ENCODE measurements around the gene SPNS1. TPM values are rescaled to one million over a fixed set of nuclear protein-coding genes. Genes with fewer than 3 reads are reported as not detected.
"Not testable (repeated sequence)": the region's sequence is repeated elsewhere in the genome, so short reads cannot be mapped to it uniquely, and the experiment has no call there.

Gene SPNS1, protein sequence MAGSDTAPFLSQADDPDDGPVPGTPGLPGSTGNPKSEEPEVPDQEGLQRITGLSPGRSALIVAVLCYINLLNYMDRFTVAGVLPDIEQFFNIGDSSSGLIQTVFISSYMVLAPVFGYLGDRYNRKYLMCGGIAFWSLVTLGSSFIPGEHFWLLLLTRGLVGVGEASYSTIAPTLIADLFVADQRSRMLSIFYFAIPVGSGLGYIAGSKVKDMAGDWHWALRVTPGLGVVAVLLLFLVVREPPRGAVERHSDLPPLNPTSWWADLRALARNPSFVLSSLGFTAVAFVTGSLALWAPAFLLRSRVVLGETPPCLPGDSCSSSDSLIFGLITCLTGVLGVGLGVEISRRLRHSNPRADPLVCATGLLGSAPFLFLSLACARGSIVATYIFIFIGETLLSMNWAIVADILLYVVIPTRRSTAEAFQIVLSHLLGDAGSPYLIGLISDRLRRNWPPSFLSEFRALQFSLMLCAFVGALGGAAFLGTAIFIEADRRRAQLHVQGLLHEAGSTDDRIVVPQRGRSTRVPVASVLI
- total RNA-seq, result 59.3 TPM

DNA sequence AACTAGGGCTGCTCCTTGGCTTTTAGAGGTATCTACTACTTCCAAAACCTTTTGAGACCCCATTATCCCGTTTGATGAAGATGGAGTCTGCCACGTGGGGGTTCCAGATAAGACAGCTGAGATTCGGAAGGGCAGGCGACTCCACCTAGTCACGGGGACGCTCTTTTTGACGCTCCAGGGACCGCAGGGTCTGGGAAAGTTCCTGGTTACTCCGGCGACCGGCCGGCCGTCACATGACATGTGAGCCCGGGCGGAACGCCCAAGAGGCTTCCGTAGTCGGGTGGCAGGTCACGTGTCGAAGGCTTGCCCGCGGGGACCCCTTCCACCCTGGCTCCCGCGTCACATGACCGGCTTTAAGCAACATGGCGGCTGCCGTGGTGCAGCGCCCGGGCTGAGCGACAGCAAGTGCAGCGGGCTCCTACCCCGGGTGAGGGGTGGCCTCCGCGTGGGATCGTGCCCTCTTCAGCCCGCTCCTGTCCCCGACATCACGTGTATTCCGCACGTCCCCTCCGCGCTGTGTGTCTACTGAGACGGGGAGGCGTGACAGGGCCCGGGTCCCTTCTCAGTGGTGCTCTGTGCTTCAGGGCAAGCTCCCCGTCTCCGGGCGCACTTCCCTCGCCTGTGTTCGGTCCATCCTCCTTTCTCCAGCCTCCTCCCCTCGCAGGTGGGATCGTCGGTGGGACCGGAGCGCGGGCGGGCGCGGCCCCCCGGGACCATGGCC lies at the start of gene SPNS1:
SPNS1 (plus strand) TSS at position 342 of the 721 bp plus-strand sequence; CDS start at position 716, 374 bp downstream.
- peak within 1 kb of the TSS; percentile 90 to 93 for H3K4me3 ChIP-seq
- H3K27me3 ChIP-seq, result no peaks in the 10 kb centered on the region
- DNase-seq (ENCODE audit: low spot score in 2 of 2), result peak; percentile 84 to 99
- peaks cover 17% of the 10 kb centered on the region in 2 donors for H3K36me3 ChIP-seq
- TF ChIP-seq CTCF (IDR thresholded peaks at IDR 0.05), result no peak
- H3K4me1 ChIP-seq, result peaks cover 5 to 20% of the 10 kb centered on the region in 2 donors
- intact Hi-C loops (cut with DNase I), result loop anchor here (1.0 to 10.0 kb wide), 4 partner anchors 24 to 818 kb away; partner anchors contain the start of genes APOBR, CLN3, KIF22 and NFATC2IP
- no peaks in the 10 kb centered on the region for H3K9me3 ChIP-seq
- peak within 1 kb of the TSS; percentile 77 to 80 for H3K27ac ChIP-seq

DNA sequence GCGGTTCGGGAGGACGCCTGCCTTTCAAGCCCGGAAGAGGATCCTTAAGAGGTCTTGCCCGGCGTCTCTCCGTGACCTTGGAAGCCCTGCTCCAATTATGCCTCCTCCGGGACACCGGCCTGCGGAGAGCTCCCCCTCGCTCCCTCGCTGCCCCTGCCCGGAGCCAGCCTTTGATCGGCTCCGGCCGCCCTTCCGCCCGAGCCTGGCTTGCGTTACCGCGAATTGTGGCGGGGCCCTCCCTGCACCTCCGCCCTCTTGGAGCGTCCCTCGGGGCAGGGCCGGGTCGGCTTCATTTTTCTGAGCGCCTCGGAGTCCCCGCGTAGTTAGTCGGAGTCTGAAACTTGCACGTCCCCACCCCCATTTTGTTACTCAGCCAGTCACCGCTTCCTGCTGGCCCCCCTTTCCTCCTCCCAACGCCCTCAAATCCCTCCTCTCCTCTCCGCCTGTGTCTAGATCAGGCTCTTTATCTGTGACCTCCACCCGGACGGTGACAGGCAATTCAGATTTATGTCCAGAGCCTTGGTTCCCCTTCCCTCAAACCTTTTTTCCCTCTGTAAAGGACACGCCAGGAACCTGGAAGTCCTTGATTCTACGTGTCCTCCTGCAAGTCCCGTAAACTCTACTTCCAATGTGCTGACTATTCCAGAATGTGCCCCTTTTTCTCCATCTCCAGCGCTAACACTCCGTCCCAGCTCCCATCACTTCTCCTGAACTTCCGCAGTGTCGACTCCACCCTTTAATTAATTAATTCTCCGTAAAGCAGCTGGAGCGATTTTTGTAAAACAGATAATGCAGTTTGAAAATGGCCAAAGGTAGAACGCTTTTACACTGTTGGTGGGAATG lies 49.0 kb upstream of the SPNS1 start:
- H3K4me3 ChIP-seq, result peak overlapping the region; percentile 80 to 90
- peak overlapping the region; percentile 96 to 99 for H3K27ac ChIP-seq
- no peaks in the 10 kb centered on the region for H3K27me3 ChIP-seq
- no peak for TF ChIP-seq CTCF (IDR thresholded peaks at IDR 0.05)
- H3K9me3 ChIP-seq, result no peaks in the 10 kb centered on the region
- intact Hi-C loops (cut with DNase I), result loop anchor here (1.0 to 2.0 kb wide), 5 partner anchors 20 to 103 kb away; partner anchors contain the start of genes ATP2A1, ATXN2L, NFATC2IP and TUFM
- DNase-seq (ENCODE audit: low spot score in 2 of 2), result peak in 1 of 2 donors; percentile 88
- peaks cover 6 to 9% of the 10 kb centered on the region in 2 donors for H3K4me1 ChIP-seq
- no peaks in the 10 kb centered on the region for H3K36me3 ChIP-seq

- H3K27me3 ChIP-seq; intact Hi-C loops (cut with DNase I); H3K4me1 ChIP-seq; H3K36me3 ChIP-seq; DNase-seq (ENCODE audit: low spot score in 2 of 2); H3K9me3 ChIP-seq: not testable (repeated sequence)
- peak overlapping the region; percentile 96 to 99 for H3K27ac ChIP-seq
- peak overlapping the region in 1 of 2 donors; percentile 90 for H3K4me3 ChIP-seq
These were observed 48.3 kb upstream of the SPNS1 start for GRCh38 chr16:28926284-28926683.

DNA sequence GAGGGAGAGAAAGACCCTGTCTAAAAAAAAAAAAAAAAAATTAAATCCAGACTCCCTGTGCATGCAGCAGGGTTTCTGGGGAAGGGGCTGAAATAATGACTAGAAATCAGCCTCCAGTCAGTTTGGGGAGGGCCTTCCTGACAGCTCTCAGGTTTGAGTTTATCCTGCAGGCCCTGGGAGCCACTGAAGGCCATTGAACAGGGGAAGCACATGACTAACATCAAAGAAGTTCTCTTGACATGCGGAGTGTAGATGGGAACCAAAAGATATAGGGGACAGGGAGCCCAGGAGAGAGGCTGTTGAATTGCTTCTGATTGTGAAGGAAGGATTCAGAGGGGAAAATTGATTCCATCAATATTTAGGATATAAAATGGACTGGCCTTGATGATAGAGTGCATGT lies 46.8 kb upstream of the SPNS1 start:
- H3K27ac ChIP-seq, result no peak overlapping the region
- DNase-seq (ENCODE audit: low spot score in 2 of 2), result no peak
- no peak for TF ChIP-seq CTCF (IDR thresholded peaks at IDR 0.05)
- H3K27me3 ChIP-seq, result no peaks in the 10 kb centered on the region
- H3K9me3 ChIP-seq, result no peaks in the 10 kb centered on the region
- H3K4me1 ChIP-seq, result peaks cover 6 to 9% of the 10 kb centered on the region in 2 donors
- no peak overlapping the region for H3K4me3 ChIP-seq
- intact Hi-C loops (cut with DNase I), result no loop called here
- H3K36me3 ChIP-seq, result no peaks in the 10 kb centered on the region

DNA sequence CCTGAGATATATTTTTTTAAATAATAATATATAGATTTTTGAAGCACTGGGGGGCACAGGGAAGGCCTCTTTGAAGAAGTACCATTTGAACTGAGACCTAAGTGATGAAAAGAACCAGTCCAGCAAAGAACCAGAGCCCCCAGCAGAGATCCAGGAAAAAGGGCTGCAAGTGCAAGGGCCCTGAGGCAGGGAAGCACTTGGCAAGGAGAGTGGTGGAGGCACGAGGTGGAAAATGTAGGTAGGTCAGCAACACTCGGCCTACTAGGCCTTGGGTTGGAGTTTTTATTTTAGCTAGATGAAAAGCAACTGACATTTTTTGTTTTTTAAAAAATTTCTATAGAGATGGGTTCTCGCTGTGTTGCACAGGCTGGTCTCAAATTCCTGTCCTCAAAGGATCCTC lies 44.4 kb upstream of the SPNS1 start:
- no peaks in the 10 kb centered on the region for H3K9me3 ChIP-seq
- intact Hi-C loops (cut with DNase I), result no loop called here

More for the DNA sequence above, 44.4 kb upstream of the SPNS1 start:
- Histone ChIP-seq H3K27me3 (no peaks in the 10 kb centered on the region), H3K4me3 (no peak overlapping the region), H3K27ac (no peak overlapping the region), H3K4me1 (peaks cover 0 to 2% of the 10 kb centered on the region in 2 donors), H3K36me3 (no peaks in the 10 kb centered on the region)
- DNase-seq (ENCODE audit: low spot score in 2 of 2), result no peak
- no peak for TF ChIP-seq CTCF (IDR thresholded peaks at IDR 0.05)
